ENCODE measurements around the gene CCNF. TPM values are rescaled to one million over a fixed set of nuclear protein-coding genes. Genes with fewer than 3 reads are reported as not detected.

Gene CCNF
- total and polyA plus RNA-seq, 2 of the 8 experiments (the other 6 are each of a cell fraction or from before 2014, with no cell fraction given) = 15.4 to 54.3 TPM

DNA sequence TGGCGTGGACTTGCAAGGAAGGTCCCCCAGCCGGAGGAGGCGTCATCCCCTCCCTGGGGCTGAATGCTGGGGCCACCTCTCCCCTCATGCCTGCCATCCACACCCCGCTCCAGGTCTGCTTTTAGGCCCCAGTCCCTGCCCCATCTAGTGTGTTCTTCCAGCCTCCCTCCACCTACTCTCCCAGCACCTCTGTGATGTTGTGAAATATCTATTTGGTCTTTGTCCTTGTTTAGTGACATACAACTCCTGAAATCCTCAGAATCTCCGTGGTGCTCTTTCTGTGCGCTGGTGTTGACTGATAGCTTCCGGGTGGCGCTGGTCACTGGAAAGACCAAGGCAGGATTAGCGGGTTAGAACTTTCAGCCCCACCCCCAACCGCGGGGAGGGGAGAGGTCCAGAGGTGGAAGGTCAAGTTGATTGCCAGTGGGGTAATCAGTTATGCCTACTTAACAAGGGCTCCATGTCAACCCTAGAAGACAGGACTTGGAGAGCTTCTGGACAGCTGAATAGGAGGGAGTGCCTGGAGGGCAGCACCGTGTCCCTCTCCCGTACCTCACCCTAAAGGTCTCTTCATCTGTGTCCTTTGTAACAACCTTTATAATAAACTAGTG lies 55.8 kb downstream of the CCNF start:
- H4K8ac ChIP-seq (ENCODE audit: extremely low read depth, insufficient read depth, low read length) = no peak overlapping the region

More for the DNA sequence above, 55.8 kb downstream of the CCNF start:
- H4K91ac ChIP-seq (replicated peaks; ENCODE audit: insufficient read length, low read length) = no peak overlapping the region
- peaks cover 0 to 2% of the 10 kb centered on the region in 2 experiments; a peak in 1 of 4 replicates for H3K79me2 ChIP-seq (ENCODE audit: control insufficient read depth in 1 of 2, insufficient read depth in 2 of 2, low read length in 2 of 2)
- H2AK5ac ChIP-seq (ENCODE audit: low read depth, low read length) = no peak overlapping the region
- H3K4me1 ChIP-seq (replicated peaks in 1 of 4; ENCODE audit: control insufficient read depth in 3 of 4, insufficient read depth in 4 of 4, low read length in 3 of 4) = peaks cover 0 to 3% (median 0%) of the 10 kb centered on the region in 4 experiments; a peak in 1 of 7 replicates
- no peak overlapping the region for H2BK120ac ChIP-seq (replicated peaks; ENCODE audit: low read depth, low read length)
- H3K4me3 ChIP-seq (ENCODE audit: extremely low read depth in 1 of 4, insufficient read depth in 2 of 4, low read depth in 3 of 4, low read length in 4 of 4) = no peak overlapping the region
- no peaks in the 10 kb centered on the region for H3K23me2 ChIP-seq (ENCODE audit: low read depth, low read length)
- H3K9ac ChIP-seq (replicated peaks in 1 of 4; ENCODE audit: extremely low read depth in 1 of 4, low read depth in 3 of 4, low read length in 3 of 4) = no peak overlapping the region
- H2BK15ac ChIP-seq (ENCODE audit: low read length) = no peak overlapping the region
- no peak overlapping the region for H3K23ac ChIP-seq (ENCODE audit: insufficient read length)
- no peak overlapping the region for H4K5ac ChIP-seq (ENCODE audit: insufficient read length, low read depth, low read length)
- no peak overlapping the region for H3K14ac ChIP-seq (ENCODE audit: insufficient read length)
- no peak overlapping the region for H3K4me2 ChIP-seq (ENCODE audit: insufficient read depth in 1 of 2, low read depth in 2 of 2, low read length in 2 of 2)
- TF ChIP-seq CHD1 (IDR thresholded peaks at IDR 0.05; ENCODE audit: low read depth, low read length) (no peak), SRF (IDR thresholded peaks at IDR 0.05; ENCODE audit: low read depth, low read length) (no peak), RAD21 (IDR thresholded peaks at IDR 0.05 in 1 of 2, conservative IDR thresholded peaks at IDR 0.05 in 1 of 2; ENCODE audit: low read depth in 2 of 2, low read length in 2 of 2) (no peak), SIX5 (IDR thresholded peaks at IDR 0.05; ENCODE audit: low read depth, low read length) (no peak)
- ChIA-PET POLR2A (ENCODE audit: partially characterized antibody) (interaction anchor here (0.9 to 1.7 kb wide), 4 partner anchors 9 to 34 kb away, joined by 3 to 4 read pairs (median 4); partner anchors contain the start of genes AMDHD2, NTN3 and TEDC2), CTCF (ENCODE audit: partially characterized antibody) (interaction anchor here (0.7 to 3.6 kb wide), 7 partner anchors 16 to 345 kb away, joined by 3 to 32 read pairs (median 3); partner anchors contain the start of gene ATP6V0C)
- H2BK12ac ChIP-seq (ENCODE audit: low read depth, low read length) = no peak overlapping the region
- no peak overlapping the region for H3K27ac ChIP-seq (ENCODE audit: low read depth, low read length)
- no peak overlapping the region for H3K56ac ChIP-seq (replicated peaks; ENCODE audit: insufficient read length, low read depth, low read length)
- no peaks in the 10 kb centered on the region for H3K36me3 ChIP-seq (ENCODE audit: control insufficient read depth in 2 of 4, insufficient read depth in 4 of 4, low read length in 3 of 4)
- peaks cover 2 to 9% of the 10 kb centered on the region in 2 experiments for H4K20me1 ChIP-seq (replicated peaks in 1 of 2; ENCODE audit: control insufficient read depth in 1 of 2, insufficient read depth in 2 of 2, low read length in 2 of 2)
- H2AFZ ChIP-seq (ENCODE audit: low read length) = no peak overlapping the region
- no peak overlapping the region for H2BK5ac ChIP-seq (ENCODE audit: low read depth, low read length)
- 93% methylated on average over 13 of the region's 13 CpGs; no CpG with 5 or more reads in 1 of the 2 experiments for WGBS, 2 experiments (ENCODE audit: extremely low coverage in 1 of 2, insufficient coverage in 1 of 2, insufficient read length in 1 of 2, insufficient replicate concordance in 2 of 2, low coverage in 1 of 2, low lambda C conversion rate in 2 of 2, missing lambda C conversion rate in 1 of 2)
- no peak overlapping the region for H2BK20ac ChIP-seq (ENCODE audit: low read length)
- H3K18ac ChIP-seq (ENCODE audit: extremely low read depth, low read length) = no peak overlapping the region
- H3K79me1 ChIP-seq (ENCODE audit: low read depth, low read length) = peaks cover 17% of the 10 kb centered on the region
- no peak for DNase-seq (ENCODE audit: low read depth in 1 of 2, low spot score in 2 of 2)
- no peak overlapping the region for H3K4ac ChIP-seq (replicated peaks; ENCODE audit: insufficient read length, low read depth, low read length)
- H3K27me3 ChIP-seq (replicated peaks in 1 of 4; ENCODE audit: control insufficient read depth in 3 of 4, extremely low read depth in 1 of 4, insufficient read depth in 3 of 4, low read length in 3 of 4) = no peaks in the 10 kb centered on the region; a peak in 1 of 7 replicates
- FAIRE-seq = no peak
- H3K9me3 ChIP-seq (ENCODE audit: insufficient read depth in 2 of 2, low read depth in 1 of 2, low read length in 1 of 2) = no peaks in the 10 kb centered on the region
